Endometrial microvascular endothelial cells (primary cell): ENCODE results near the gene DHRS12. TPM values are rescaled to one million over a fixed set of nuclear protein-coding genes. Genes with fewer than 3 reads are reported as not detected.

Source experiments
- in situ Hi-C: cut with HindIII; loops from 2 replicates; pipeline ENCODE4 v1.10.0; 2017; ENCODE audit warnings: low sequenced_read_pairs, low pct_unique_long_range_greater_than_20kb; ENCODE audit errors: inconsistent ontology term
- total RNA-seq: library from RNA; depleted of rRNA; stranded (reverse); fragments of >200 nt; gene quantifications from one replicate; pipeline ENCODE4 v1.2.3, GENCODE V29; 2015; ENCODE audit errors: inconsistent ontology term

DHRS12 gene
- total RNA-seq, 1 donor from 2014 or later = 2.1 TPM

- in situ Hi-C loops = no loop called here
Observed at GRCh38 chr13:51814825-51815650, 11.1 kb upstream of the DHRS12 start.

- in situ Hi-C loops = no loop called here
Observed at GRCh38 chr13:51814071-51814470, 10.1 kb upstream of the DHRS12 start.

GRCh38 chr13:51811920-51812451 is 8.0 kb upstream of the DHRS12 start:
- in situ Hi-C loops = no loop called here

GRCh38 chr13:51811046-51811445 is 7.1 kb upstream of the DHRS12 start:
- in situ Hi-C loops = no loop called here

- in situ Hi-C loops = no loop called here
Observed at GRCh38 chr13:51808811-51809210, 4.8 kb upstream of the DHRS12 start.

- in situ Hi-C loops = no loop called here
Observed at GRCh38 chr13:51807041-51807440, 3.1 kb upstream of the DHRS12 start.

GRCh38 chr13:51806566-51806965 is 2.6 kb upstream of the DHRS12 start:
- in situ Hi-C loops = no loop called here

- in situ Hi-C loops = no loop called here
Observed at GRCh38 chr13:51805925-51806324, 2.0 kb upstream of the DHRS12 start.

GRCh38 chr13:51805313-51805712 is 1.4 kb upstream of the DHRS12 start:
- in situ Hi-C loops = no loop called here

- in situ Hi-C loops = no loop called here
Observed at GRCh38 chr13:51804295-51805172, 571 bp upstream of the DHRS12 start.

GRCh38 chr13:51802631-51803418 is 1.1 kb downstream of the DHRS12 start:
- in situ Hi-C loops = no loop called here

GRCh38 chr13:51801631-51802099 is 2.3 kb downstream of the DHRS12 start:
- in situ Hi-C loops = no loop called here

GRCh38 chr13:51800486-51800885 is 3.5 kb downstream of the DHRS12 start:
- in situ Hi-C loops = no loop called here

GRCh38 chr13:51799261-51799660 is 4.7 kb downstream of the DHRS12 start:
- in situ Hi-C loops = no loop called here

- in situ Hi-C loops = no loop called here
Observed at GRCh38 chr13:51797664-51798488, 6.1 kb downstream of the DHRS12 start.

GRCh38 chr13:51796546-51796945 is 7.4 kb downstream of the DHRS12 start:
- in situ Hi-C loops = no loop called here

- in situ Hi-C loops = no loop called here
Observed at GRCh38 chr13:51795419-51795818, 8.5 kb downstream of the DHRS12 start.

- in situ Hi-C loops = no loop called here
Observed at GRCh38 chr13:51794964-51795363, 9.0 kb downstream of the DHRS12 start.
